HG03159 (cell line): Measurements from ENCODE around the gene TEF.
A peak's percentile ranks its signal among the peaks of the same experiment; 100 is the strongest.
"Not testable (repeated sequence)": the region's sequence is repeated elsewhere in the genome, so short reads cannot be mapped to it uniquely, and the experiment has no call there.

Experiments
- ATAC-seq: cut with Tn5 transposase; IDR thresholded peaks from one replicate; pipeline ENCODE4 v1.9.1; 2021; ENCODE audit warnings: mild to moderate bottlenecking, moderate library complexity; ENCODE audit not compliant: unreplicated experiment

Gene TEF

DNA sequence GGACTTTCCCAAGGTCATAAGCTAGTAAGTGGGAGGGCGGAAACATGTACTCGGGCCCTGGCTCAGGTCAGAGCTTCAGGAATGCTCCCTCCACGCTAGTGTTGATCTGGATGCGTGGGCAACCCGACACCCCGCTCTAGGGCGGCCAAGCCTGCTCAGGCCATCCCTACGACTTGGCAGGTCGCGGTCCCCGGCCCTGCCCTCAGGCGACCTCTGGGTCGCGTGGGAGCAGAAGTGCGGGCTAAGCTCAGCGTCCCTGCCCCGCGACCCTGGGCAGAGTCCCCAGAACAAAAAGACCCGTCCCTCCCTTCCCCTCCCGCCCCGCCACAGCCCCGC is 781 bp upstream of the TEF start:
- ATAC-seq, result peak; percentile 16

DNA sequence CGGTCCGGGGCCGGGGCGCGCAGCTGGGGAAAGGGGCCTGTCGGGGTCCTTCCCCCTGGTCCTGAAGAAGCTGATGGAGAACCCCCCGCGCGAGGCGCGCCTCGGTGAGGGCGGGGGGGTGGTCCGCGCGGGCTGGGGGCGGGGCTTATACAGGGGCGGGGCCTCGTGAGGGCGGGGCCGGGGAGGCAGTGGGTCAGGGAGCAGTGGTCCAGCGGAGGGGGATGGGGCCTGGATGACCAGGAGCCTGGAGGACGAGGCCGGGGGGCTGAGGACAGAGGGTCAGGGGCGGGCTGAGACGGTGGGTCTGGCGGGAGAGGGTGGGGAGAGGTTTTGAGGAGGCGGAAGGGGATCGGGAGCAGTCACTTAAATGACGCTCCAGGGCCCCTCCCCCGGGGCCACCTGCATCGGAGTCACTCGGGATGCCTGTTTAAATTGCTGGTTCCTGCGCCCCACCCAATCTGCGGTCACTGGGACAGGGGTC is 396 bp downstream of the TEF start:
- peak; percentile 25 for ATAC-seq

DNA sequence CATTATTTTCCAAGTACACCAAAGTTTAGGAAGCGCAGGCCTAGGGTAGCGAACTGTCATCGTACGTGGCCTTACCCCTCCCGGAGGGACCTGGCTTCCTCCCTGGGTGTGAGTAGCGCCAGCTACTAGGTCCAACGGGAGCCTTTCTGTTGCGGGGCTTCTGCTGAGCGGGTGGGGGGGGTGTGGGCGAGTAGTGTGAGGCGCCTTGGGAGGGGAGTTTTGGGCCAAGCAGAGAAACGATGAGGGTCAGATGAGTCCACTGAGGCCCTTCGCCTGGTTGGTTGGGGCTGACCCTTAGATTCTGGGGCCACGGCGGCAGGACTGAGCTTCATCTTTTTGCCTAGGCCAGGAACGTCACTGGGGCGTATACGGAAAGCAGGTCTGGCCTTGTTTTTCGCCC is 868 bp downstream of the TEF start:
- no peak for ATAC-seq

DNA sequence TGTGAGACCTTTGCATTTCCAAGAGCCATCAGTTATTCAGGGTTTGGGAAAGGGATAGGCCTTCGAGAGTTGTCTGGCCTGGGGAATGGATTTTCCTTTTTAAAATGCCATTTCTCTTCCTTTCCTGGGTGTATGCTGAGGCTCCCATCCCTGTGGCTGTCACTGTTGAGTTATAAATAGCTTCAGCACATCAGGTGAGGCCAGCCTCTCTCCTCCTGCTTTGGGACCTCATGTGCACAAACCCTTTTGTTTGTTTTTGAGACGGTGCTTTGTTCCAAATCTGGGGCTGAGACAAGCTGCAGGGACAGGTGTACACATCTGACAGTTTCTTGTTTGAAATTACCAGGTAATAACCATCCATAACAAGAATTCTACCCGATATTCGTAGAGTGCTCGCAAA is 1.3 kb downstream of the TEF start:
- no peak for ATAC-seq

DNA sequence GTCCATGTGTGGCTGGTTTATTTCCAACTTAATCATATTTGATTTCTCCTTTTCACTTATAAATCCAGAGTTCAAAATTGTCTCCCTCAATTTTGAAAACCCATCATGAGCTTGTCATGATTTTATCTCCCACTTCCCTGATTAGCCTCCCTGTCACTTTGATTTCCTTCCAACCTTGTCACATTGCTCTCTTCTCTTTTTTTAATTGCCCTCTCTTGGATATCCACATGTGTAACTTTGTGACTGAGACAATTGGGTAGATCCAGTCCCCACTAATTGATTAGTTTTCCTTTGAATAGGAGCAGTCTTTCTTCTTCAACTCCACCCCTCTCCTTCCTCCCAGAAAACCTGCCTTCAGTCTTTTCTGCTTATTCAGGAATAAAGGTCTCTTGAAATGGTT is 2.4 kb downstream of the TEF start:
- ATAC-seq, result no peak

DNA sequence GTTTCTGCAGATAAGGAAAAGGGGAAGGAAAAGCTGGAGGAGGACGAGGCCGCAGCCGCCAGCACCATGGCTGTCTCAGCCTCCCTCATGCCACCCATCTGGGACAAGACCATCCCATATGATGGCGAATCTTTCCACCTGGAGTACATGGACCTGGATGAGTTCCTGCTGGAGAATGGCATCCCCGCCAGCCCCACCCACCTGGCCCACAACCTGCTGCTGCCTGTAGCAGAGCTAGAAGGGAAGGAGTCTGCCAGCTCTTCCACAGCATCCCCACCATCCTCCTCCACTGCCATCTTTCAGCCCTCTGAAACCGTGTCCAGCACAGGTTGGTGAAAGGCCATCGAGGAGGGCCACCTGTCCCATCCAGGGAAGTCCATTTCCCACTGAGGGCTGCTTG is 5.6 kb downstream of the TEF start:
- ATAC-seq, result no peak

DNA sequence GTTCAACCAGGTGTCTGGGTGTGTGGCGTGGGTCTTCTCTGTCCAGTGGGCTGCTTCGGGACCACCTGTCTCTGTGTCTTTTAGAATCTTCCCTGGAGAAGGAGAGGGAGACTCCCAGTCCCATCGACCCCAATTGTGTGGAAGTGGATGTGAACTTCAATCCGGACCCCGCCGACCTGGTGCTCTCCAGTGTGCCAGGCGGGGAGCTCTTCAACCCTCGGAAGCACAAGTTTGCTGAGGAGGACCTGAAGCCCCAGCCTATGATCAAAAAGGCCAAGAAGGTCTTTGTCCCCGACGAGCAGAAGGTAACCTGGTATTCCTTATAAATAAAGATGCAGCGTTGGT is 12.2 kb downstream of the TEF start:
- ATAC-seq, result no peak

DNA sequence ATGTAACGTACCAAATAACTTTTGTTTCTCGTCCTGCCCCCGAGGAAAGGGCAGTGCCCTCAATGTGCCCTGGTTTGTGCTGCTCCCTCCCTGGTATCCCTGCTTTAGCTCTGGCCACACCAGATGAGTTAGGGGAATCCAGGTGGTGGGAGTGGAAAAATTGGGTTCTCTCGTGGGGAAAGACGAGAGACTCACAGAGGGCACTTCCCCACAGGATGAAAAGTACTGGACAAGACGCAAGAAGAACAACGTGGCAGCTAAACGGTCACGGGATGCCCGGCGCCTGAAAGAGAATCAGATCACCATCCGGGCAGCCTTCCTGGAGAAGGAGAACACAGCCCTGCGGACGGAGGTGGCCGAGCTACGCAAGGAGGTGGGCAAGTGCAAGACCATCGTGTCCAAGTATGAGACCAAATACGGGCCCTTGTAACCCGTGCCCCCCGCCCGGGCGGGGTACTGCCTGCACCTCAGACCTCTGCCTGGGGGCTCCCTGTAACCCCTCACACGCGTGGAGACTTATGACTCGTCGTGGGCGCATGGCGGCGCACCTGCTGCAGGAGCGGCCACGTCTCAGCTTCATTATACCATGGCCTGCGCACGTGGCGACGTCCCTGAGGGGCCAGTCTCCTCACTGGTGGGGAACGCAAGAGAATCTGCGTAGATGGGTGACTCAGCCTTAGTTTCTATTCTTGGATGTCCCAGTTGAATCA is 13.9 kb downstream of the TEF start:
- no peak for ATAC-seq

DNA sequence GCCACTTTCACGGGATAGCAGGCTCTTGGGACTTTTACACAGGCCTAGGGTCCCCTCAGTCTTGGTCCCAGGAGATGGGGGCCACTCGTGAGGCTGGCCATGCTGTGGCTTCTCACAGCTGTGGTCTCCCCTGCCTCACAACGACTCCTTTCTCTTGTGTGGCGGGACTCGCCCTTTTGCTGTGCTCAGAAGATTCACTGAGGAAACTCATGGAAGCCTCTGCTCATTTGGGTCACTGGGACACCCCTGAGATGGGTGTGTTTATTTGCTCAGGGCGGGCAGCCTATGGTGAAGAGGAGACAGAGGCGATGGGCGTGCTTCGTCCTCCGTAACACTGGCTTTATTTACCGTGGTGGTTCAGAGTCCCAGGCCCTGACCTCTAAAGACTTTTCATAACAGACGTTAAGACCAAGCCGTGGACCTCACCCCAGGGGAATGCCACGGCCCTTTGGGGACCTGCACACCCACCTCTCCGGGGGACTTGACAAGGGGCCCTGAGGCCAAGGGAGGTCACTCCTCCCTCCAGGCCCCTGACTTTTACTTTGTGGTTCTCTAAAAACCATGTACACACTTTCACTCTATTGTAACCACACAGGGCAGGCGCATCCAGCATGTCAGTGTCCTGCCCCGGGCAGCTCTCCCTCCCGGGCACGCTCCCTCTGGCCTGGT is 15.5 kb downstream of the TEF start:
- ATAC-seq, result no peak

DNA sequence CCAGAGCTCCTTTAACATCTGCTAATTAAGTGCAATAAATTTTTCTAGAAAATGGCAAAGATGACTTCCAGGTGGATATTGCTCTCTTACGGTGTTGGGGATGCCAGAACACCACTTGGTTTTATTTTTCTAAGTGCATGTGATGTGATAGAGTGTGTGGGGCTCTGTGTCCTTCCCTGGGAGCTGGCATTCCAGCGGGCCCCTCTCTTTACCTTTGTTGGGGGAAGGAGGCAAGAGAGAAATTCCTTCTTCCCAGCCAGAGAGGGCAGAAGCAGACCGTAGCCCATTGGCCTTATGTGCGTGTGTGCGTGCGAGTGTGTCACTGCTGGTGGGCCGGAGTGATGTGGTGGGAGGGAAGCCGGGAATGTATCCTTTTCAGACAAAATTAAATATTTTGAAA is 17.2 kb downstream of the TEF start:
- ATAC-seq, result no peak

DNA sequence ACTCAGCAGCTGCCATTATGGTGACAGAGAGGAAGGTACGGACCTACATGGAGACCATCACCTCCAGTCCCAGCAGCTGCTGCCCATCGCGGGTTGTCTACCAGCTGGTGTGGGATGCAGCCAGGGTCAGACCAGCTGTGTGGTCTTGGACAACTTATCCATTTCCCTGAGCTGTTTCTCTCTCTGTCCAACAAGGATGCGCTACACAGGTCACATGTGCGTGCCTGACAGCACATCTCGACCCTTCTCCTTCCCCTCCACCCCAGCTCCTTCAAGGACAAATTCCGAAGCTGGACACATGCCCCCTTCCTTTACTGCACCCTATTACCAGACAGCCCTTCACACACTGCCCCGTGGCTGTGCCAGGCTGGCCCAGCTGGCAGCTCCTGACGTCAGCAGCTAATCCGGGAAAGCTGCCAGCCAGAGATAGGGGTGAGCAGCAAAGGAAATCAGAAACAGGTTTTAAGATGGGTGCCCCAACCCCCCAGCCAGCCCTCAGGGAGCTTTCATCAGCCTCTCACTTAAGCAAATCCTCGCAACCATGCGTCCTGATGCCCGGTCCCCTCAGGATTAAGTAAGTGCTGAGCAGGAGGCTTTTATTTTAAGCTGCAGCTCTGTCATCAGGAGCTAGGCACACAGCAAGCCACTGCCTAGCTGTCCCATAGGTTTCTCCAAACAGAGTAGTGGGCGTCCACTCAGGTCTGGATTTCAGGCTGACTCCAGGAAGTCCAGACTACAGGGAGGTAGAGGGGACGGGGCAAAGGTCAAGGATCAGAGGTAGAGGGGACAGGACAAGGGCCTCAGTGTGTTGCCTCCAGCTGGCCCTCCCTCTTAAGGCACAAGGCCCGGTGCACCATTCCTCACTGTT is 20.3 kb downstream of the TEF start:
- no peak for ATAC-seq

DNA sequence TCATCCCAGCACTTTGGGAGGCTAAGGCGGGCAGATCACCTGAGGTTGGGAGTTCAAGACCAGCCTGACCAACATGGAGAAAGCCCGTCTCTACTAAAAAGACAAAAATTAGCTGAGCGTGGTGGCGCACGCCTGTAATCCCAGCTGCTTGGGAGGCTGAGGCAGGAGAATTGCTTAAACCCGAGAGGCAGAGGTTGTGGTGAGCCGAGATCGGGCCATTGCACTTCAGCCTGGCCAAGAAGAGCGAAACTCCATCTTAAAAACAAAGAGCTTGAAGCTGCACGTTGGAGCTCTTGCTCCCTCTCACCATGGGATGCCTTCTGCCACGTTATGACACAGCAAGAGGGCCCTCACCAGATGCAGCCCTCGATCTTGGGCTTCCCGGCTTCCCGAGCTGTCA is 21.1 kb downstream of the TEF start:
- not testable (repeated sequence) for ATAC-seq

DNA sequence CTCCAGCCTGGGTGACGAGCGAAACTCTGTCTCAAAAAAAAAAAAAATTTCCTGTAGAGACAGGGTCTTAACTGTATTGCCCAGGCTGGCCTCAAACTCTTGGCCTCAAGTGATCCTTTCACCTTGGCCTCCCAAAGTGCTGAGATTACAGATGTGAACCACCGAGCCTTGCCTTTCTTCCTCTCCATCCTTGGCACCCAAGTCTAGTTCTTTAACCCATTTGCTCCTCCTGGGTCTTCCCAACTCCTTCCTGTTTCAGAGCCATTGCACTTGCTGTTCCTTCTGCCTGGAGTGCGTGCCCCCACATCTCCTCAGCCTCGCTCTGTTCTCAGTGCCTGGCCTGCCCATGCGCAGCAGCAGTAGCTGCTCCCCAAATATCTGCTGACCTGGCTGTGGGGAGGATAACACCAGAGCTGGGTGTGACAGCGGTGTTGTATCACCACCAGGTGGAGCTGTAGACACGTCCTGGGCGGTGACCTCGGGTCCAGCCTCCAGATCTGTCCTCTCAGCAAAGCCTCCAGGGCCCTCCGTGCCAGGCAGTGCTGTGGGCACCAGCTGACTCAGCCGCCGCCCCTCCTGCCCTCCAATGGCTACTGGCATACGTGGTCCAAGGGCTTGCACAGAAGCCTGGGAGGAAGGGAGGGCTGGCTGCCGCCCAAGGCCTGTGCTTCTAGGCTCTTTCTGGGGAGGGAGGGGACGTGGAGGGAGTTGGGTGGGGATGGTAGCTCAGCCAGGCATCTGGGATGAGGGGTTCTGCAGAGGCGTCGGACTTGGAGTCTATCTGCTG is 22.0 kb downstream of the TEF start:
- peak; percentile 67 for ATAC-seq

DNA sequence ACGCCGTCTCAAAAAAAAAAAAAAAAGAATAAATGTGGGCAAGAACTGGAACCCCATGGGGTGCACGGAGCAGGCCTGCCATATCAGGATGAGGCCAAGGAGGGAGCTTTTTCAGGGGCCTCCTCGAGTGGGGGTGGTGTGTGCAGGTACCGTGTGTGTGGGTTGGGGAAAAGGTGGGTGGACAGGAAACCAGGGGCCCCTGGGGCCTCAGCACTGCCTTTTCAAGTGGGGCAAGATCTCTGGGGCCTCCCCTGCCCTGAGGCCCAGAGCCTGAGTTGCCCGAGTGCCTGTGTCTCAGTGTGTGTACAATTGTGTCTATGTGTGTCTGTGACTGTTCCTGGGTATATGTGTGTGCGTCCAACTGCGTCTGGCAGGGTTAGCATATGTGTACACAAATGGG is 23.8 kb downstream of the TEF start:
- no peak for ATAC-seq

DNA sequence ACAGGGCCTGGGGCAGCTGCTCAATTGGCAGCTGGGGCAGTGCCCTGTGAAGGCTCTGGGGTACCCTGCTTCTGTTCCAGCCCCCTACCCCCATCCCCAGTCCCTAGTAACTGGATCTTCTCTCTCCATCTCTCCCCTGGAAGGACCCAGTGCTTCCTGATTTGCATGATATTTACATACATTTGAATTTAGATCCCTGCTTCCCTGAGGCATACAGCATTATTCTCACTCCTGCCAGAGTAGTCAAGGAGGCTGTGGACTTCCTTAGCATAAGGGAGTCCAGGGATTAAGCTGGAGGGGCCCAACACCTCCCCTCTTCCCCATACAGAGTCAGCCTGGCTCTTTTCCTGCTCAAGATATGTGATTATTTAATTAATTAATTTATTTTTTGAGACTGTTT is 24.7 kb downstream of the TEF start:
- ATAC-seq, result no peak

DNA sequence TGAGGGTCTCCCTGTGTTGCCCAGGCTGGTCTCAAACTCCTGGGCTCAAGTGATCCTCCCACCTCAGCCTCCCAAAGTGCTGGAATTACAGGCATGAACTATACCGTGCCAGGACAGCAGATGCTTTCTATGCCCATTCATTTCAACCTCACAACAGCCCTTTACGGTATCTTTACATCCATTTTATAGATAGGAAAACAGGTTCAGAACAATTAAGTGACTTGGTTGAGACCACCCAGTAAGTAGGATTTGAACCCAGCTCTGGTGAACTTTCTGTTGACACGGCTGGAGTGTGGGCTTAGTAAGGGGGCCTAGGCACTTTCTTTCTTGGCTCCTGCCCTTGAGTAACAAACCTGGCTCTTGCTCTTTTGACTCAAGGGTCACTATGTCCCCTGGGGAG is 25.7 kb downstream of the TEF start:
- no peak for ATAC-seq

DNA sequence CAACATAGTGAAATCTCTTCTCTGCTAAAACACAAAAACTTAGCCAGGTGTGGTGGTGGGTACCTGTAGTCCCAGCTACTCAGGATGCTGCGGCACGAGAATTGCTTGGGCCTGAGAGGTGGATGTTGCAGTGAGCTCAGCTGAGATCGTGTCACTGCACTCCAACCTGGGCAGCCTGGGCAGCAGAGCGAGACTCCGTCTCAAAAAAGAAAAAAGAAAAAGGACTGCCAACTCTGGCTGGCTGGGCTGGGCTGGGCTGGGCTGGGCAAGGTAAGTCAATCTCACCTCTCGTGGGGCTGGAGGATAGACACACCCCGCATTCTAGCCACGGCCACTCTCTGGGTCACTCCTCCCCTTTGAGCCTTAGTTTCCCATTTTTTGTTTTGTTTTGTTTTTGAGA is 26.9 kb downstream of the TEF start:
- ATAC-seq, result no peak

DNA sequence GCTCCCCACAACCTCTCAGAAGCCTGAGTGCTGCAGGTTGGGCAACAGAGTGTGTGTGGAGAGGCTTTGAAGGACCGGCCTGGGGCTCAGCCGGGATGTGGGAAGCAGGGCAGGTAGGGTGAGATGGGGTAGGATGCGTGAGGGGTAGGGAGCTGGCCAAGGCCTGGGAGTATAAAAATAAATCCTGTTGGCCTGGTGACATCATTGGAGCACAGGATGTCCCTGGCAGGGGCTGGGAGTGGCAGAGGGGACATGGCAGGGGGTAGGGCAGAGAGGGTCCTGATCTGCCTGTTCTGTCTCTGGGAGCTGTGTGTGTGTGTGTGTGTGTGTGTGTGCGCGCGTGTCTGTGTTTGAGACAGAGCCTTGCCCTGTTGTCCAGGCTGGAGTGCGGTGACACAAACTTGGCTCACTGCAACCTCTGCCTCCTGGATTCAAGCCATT is 28.6 kb downstream of the TEF start:
- no peak for ATAC-seq

DNA sequence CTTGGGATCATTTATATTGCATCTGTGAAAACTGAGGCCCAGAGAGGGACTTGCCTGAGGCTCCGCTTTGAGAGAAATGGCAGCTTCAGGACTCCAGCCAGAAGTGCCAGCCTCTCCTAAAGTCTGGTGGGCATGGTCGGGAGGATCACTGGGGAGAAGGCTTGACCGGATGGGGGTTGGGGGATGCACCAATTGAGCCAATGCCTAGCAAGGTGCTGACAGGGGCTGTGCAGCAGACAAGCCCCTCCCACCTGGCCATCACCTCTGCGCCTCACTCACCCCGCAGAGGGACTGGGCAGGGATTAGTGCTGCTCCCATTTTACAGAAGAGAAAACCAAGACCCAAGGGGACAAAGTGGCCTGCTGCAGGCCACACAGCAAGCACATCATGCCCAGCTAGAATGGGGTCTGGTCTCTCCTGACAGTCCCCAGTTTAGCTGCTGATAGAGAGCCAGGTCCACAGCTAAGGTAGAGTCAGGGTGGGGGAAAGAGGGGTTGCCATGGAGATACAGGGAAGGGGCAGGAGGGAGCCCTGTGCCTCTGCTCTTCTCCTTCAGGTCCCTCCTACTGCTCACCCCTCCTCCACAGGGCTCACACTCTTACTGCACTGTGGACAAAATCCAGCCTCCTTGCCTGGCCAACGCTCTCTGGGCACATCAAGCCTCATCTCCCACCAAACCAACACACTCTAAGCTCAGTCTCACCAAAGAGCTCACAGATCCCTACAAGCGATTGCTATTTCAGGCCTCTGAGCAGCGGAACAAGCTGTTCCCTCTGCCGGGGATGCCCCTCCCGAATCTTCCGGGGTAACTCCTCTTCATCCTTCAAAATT is 29.5 kb downstream of the TEF start:
- ATAC-seq, result no peak

DNA sequence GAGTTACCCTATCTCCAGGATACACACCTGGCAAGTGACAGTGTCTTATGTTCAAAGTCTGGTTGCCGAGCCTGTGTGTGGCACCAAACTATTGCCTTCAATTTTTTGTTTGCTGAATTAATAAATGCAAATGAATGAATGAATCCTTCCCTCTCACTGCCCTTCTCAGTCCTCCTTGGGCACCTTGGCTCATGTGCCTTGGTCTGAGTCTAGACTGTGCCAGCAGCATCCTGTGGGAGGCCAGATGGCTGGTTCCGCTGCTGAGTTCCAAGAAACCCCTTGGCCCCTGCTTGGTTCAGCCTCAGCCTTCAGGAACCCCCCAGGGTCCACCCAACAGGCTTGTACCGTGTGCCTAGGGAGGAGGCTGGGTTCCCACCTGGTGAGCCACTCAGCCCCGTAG is 33.8 kb downstream of the TEF start:
- no peak for ATAC-seq
